Measurements from ENCODE around the gene MMRN2. TPM values are rescaled to one million over a fixed set of nuclear protein-coding genes. Genes with fewer than 3 reads are reported as not detected.
"Not testable (repeated sequence)": the region's sequence is repeated elsewhere in the genome, so short reads cannot be mapped to it uniquely, and the experiment has no call there.

MMRN2 gene
- total RNA-seq, 1 donor from 2014 or later, result 0.08 TPM

GRCh38 chr10:86943316-86944030, 13.9 kb downstream of the MMRN2 start:
- no peak for DNase-seq (ENCODE audit: low read depth)

GRCh38 chr10:86942441-86943315, 14.7 kb downstream of the MMRN2 start:
- no peak for DNase-seq (ENCODE audit: low read depth)
- H3K4me3 ChIP-seq (ENCODE audit: low read depth, low read length), result no peak overlapping the region
- no peaks in the 10 kb centered on the region for H3K36me3 ChIP-seq (ENCODE audit: control insufficient read depth, insufficient read depth, low read length)
- TF ChIP-seq CTCF (IDR thresholded peaks at IDR 0.05; ENCODE audit: insufficient read depth, low read length, poor library complexity, severe bottlenecking), result no peak
- H3K27me3 ChIP-seq (ENCODE audit: control insufficient read depth, insufficient read depth, low read length), result peaks cover 14% of the 10 kb centered on the region

More at GRCh38 chr10:86943316-86944030, 13.9 kb downstream of the MMRN2 start:
- H3K27me3 ChIP-seq (ENCODE audit: control insufficient read depth, insufficient read depth, low read length), result peaks cover 14% of the 10 kb centered on the region
- H3K4me3 ChIP-seq (ENCODE audit: low read depth, low read length), result no peak overlapping the region
- TF ChIP-seq CTCF (IDR thresholded peaks at IDR 0.05; ENCODE audit: insufficient read depth, low read length, poor library complexity, severe bottlenecking), result no peak
- no peaks in the 10 kb centered on the region for H3K36me3 ChIP-seq (ENCODE audit: control insufficient read depth, insufficient read depth, low read length)

- no peak for TF ChIP-seq CTCF (IDR thresholded peaks at IDR 0.05; ENCODE audit: insufficient read depth, low read length, poor library complexity, severe bottlenecking)
- Histone ChIP-seq H3K27me3 (ENCODE audit: control insufficient read depth, insufficient read depth, low read length) (peaks cover 14% of the 10 kb centered on the region), H3K4me3 (ENCODE audit: low read depth, low read length) (no peak overlapping the region), H3K36me3 (ENCODE audit: control insufficient read depth, insufficient read depth, low read length) (no peaks in the 10 kb centered on the region)
- no peak for DNase-seq (ENCODE audit: low read depth)
Measured at GRCh38 chr10:86941991-86942421, 15.4 kb downstream of the MMRN2 start.

GRCh38 chr10:86941426-86941825, 16.0 kb downstream of the MMRN2 start:
- Histone ChIP-seq H3K4me3 (ENCODE audit: low read depth, low read length) (no peak overlapping the region), H3K27me3 (ENCODE audit: control insufficient read depth, insufficient read depth, low read length) (peaks cover 13% of the 10 kb centered on the region), H3K36me3 (ENCODE audit: control insufficient read depth, insufficient read depth, low read length) (no peaks in the 10 kb centered on the region)
- TF ChIP-seq CTCF (IDR thresholded peaks at IDR 0.05; ENCODE audit: insufficient read depth, low read length, poor library complexity, severe bottlenecking), result no peak
- DNase-seq (ENCODE audit: low read depth), result no peak

- TF ChIP-seq CTCF (IDR thresholded peaks at IDR 0.05; ENCODE audit: insufficient read depth, low read length, poor library complexity, severe bottlenecking), result no peak
- Histone ChIP-seq H3K36me3 (ENCODE audit: control insufficient read depth, insufficient read depth, low read length) (no peaks in the 10 kb centered on the region), H3K27me3 (ENCODE audit: control insufficient read depth, insufficient read depth, low read length) (peaks cover 12% of the 10 kb centered on the region), H3K4me3 (ENCODE audit: low read depth, low read length) (no peak overlapping the region)
- DNase-seq (ENCODE audit: low read depth), result no peak
Measured at GRCh38 chr10:86940677-86941076, 16.7 kb downstream of the MMRN2 start.

- H3K4me3 ChIP-seq (ENCODE audit: low read depth, low read length); DNase-seq (ENCODE audit: low read depth); H3K36me3 ChIP-seq (ENCODE audit: control insufficient read depth, insufficient read depth, low read length): not testable (repeated sequence)
- H3K27me3 ChIP-seq (ENCODE audit: control insufficient read depth, insufficient read depth, low read length), result peaks cover 12% of the 10 kb centered on the region
Measured at GRCh38 chr10:86940076-86940475, 17.3 kb downstream of the MMRN2 start.
